IMR-90 (cell line): ENCODE results near the gene DENND5A. TPM values are rescaled to one million over a fixed set of nuclear protein-coding genes. Genes with fewer than 3 reads are reported as not detected.
A peak's percentile ranks its signal among the peaks of the same experiment; 100 is the strongest.

Source experiments
- ATAC-seq: fragments of 200-7000 bp; cut with Tn5 transposase; 2 replicates; pipeline ENCODE4 v1.9.1; 2020; ENCODE audit warnings: low read depth, mild to moderate bottlenecking, moderate library complexity
- BruUV-seq: library from RNA; stranded (reverse); fragments of 400-500 nt; replicated peaks from 2 replicates; lab custom pipeline; 2021; lab: Mats Ljungman, UMichigan
- CTCF ChIA-PET: fragments of 300-600 bp; formaldehyde crosslinking; extraction: SDS; loops from one replicate; lab custom pipeline; 2021; ENCODE audit warnings: antibody characterized with exemption; lab: Yijun Ruan, JAX
- POLR2A ChIA-PET: fragments of 300-600 bp; sonication (Branson Sonifier 250); formaldehyde crosslinking; loops from one replicate; lab custom pipeline; 2022; ENCODE audit warnings: antibody characterized with exemption; ENCODE audit not compliant: unreplicated experiment; lab: Charles Lee
- DNase-seq: peaks from one replicate; pipeline ENCODE4 v3.0.0; 2013
- H2AFZ ChIP-seq: replicated peaks from 2 replicates; pipeline ENCODE3; 2013; ENCODE audit warnings: low read length, mild to moderate bottlenecking; ENCODE audit not compliant: poor library complexity
- H2AK5ac ChIP-seq: 2 replicates; pipeline ENCODE4 v1.6.1; 2013; ENCODE audit warnings: low read depth, low read length, inconsistent platforms
- H2AK9ac ChIP-seq: replicated peaks from 2 replicates; pipeline ENCODE3; 2013; ENCODE audit warnings: mild to moderate bottlenecking, low read depth, low read length, moderate library complexity; ENCODE audit not compliant: poor library complexity
- H2BK120ac ChIP-seq: 2 replicates; pipeline ENCODE4 v1.6.1; 2013; ENCODE audit warnings: low read depth, low read length, inconsistent platforms
- H2BK15ac ChIP-seq: 3 replicates; pipeline ENCODE4 v1.6.1; 2013; ENCODE audit warnings: low read depth, low read length, inconsistent platforms
- H2BK20ac ChIP-seq: 2 replicates; pipeline ENCODE4 v1.6.1; 2013; ENCODE audit warnings: low read depth, mild to moderate bottlenecking, inconsistent platforms, low read length, moderate library complexity
- H2BK5ac ChIP-seq: 2 replicates; pipeline ENCODE4 v1.6.1; 2013; ENCODE audit warnings: mild to moderate bottlenecking, low read depth, low read length, inconsistent platforms; ENCODE audit not compliant: poor library complexity, severe bottlenecking
- H3K14ac ChIP-seq: replicated peaks from 2 replicates; pipeline ENCODE4 v1.6.1; 2013; ENCODE audit warnings: low read depth, low read length, inconsistent platforms
- H3K18ac ChIP-seq: 2 replicates; pipeline ENCODE4 v1.6.1; 2013; ENCODE audit warnings: low read depth, low read length, control low read depth
- H3K23ac ChIP-seq: 2 replicates; pipeline ENCODE4 v1.6.1; 2013; ENCODE audit warnings: low read depth, low read length, inconsistent platforms
- H3K27ac ChIP-seq: 2 replicates; pipeline ENCODE4 v1.5.1; 2013; ENCODE audit warnings: mild to moderate bottlenecking, control low read depth, low read length; ENCODE audit not compliant: insufficient read depth
- H3K27me3 ChIP-seq: 2 replicates; pipeline ENCODE4 v1.6.1; 2013; ENCODE audit warnings: low read length; ENCODE audit not compliant: control insufficient read depth, insufficient read depth
- H3K36me3 ChIP-seq: 2 replicates; pipeline ENCODE4 v1.6.1; 2013; ENCODE audit warnings: low read length, mixed read lengths; ENCODE audit not compliant: control insufficient read depth, insufficient read depth
- H3K4ac ChIP-seq: 2 replicates; pipeline ENCODE4 v1.6.1; 2013; ENCODE audit warnings: low read depth, low read length, inconsistent platforms
- H3K4me1 ChIP-seq: 2 replicates; pipeline ENCODE4 v1.6.1; 2013; ENCODE audit warnings: low read length, mixed read lengths; ENCODE audit not compliant: control insufficient read depth, insufficient read depth
- H3K4me2 ChIP-seq: 2 replicates; pipeline ENCODE4 v1.6.1; 2013; ENCODE audit warnings: low read depth, mild to moderate bottlenecking, control low read depth, low read length, moderate library complexity
- H3K4me3 ChIP-seq: 2 replicates; pipeline ENCODE4 v1.5.1; 2013; ENCODE audit warnings: low read depth, mild to moderate bottlenecking, control low read depth, low read length, moderate library complexity; ENCODE audit not compliant: insufficient read depth
- H3K56ac ChIP-seq: 2 replicates; pipeline ENCODE4 v1.6.1; 2013; ENCODE audit warnings: low read length, inconsistent platforms; ENCODE audit not compliant: insufficient read depth; ENCODE audit errors: extremely low read depth
- H3K79me1 ChIP-seq, 2 experiments: 2 replicates each; pipeline ENCODE4 v1.6.1; 2013; ENCODE audit warnings: low read length in 2 of 2, inconsistent platforms in 1 of 2, low read depth in 1 of 2
- H3K9ac ChIP-seq: 2 replicates; pipeline ENCODE4 v1.6.1; 2013; ENCODE audit warnings: low read depth, low read length, control low read depth
- H3K9me1 ChIP-seq: 2 replicates; pipeline ENCODE4 v1.6.1; 2013; ENCODE audit warnings: low read length, inconsistent platforms; ENCODE audit not compliant: insufficient read depth
- H3K9me3 ChIP-seq: 2 replicates; pipeline ENCODE4 v1.6.1; 2013; ENCODE audit warnings: low read length; ENCODE audit not compliant: control insufficient read depth, insufficient read depth
- H4K20me1 ChIP-seq: 2 replicates; pipeline ENCODE4 v1.6.1; 2013; ENCODE audit warnings: low read length, inconsistent platforms; ENCODE audit not compliant: insufficient read depth
- H4K5ac ChIP-seq: 2 replicates; pipeline ENCODE4 v1.6.1; 2013; ENCODE audit warnings: mild to moderate bottlenecking, low read depth, low read length, control low read depth
- H4K8ac ChIP-seq, 2 experiments: 2 replicates each; pipeline ENCODE4 v1.6.1; 2013; ENCODE audit warnings: low read depth in 2 of 2, low read length in 2 of 2, control low read depth in 1 of 2, inconsistent platforms in 1 of 2
- H4K91ac ChIP-seq: 2 replicates; pipeline ENCODE4 v1.6.1; 2013; ENCODE audit warnings: low read depth, low read length, inconsistent platforms; ENCODE audit not compliant: insufficient read depth
- CTCF ChIP-seq: conservative IDR thresholded peaks from 2 replicates; pipeline ENCODE4 v1.5.1; 2012; ENCODE audit warnings: mild to moderate bottlenecking, low read depth, low read length, improper control_type of control experiment
- ELK1 ChIP-seq: fragments of 150-350 bp; IDR thresholded peaks from 2 replicates; pipeline ENCODE4 v1.6.1; 2016; ENCODE audit warnings: low read depth, mild to moderate bottlenecking, low read length, moderate library complexity, borderline replicate concordance
- FOS ChIP-seq: fragments of 150-350 bp; IDR thresholded peaks from 2 replicates; pipeline ENCODE4 v1.6.1; 2016; ENCODE audit warnings: low read depth, low read length
- MXI1 ChIP-seq: IDR thresholded peaks from 2 replicates; pipeline ENCODE4 v1.6.1; 2012; ENCODE audit warnings: low read depth, mild to moderate bottlenecking, low read length, moderate library complexity, borderline replicate concordance
- NFE2L2 ChIP-seq: fragments of 150-350 bp; IDR thresholded peaks from 2 replicates; pipeline ENCODE4 v1.6.1; 2016; ENCODE audit warnings: low read depth, mild to moderate bottlenecking, low read length
- POLR2A ChIP-seq: IDR thresholded peaks from 2 replicates; pipeline ENCODE4 v1.6.1; 2012; ENCODE audit warnings: mild to moderate bottlenecking, low read depth, low read length
- RAD21 ChIP-seq: IDR thresholded peaks from 2 replicates; pipeline ENCODE4 v1.6.1; 2012; ENCODE audit warnings: low read length, improper control_type of control experiment
- RCOR1 ChIP-seq: IDR thresholded peaks from 2 replicates; pipeline ENCODE4 v1.6.1; 2012; ENCODE audit warnings: mild to moderate bottlenecking, low read length, improper control_type of control experiment; ENCODE audit not compliant: insufficient replicate concordance
- RFX5 ChIP-seq: IDR thresholded peaks from 2 replicates; pipeline ENCODE4 v1.8.0; 2012; ENCODE audit warnings: low read depth, mild to moderate bottlenecking, low read length, moderate library complexity
- SMC3 ChIP-seq: fragments of 150-350 bp; IDR thresholded peaks from 2 replicates; pipeline ENCODE4 v1.6.1; 2016; ENCODE audit warnings: low read depth, mild to moderate bottlenecking, antibody characterized with exemption, low read length, moderate library complexity
- USF2 ChIP-seq: fragments of 150-350 bp; IDR thresholded peaks from 2 replicates; pipeline ENCODE4 v1.6.1; 2017; ENCODE audit warnings: mild to moderate bottlenecking, antibody characterized with exemption, low read length, low read depth
- WGBS, 2 experiments: methylation state at CpG; one replicate each; pipeline versions ENCODE4 v1.1.5 to v1.1.7; 2013; ENCODE audit warnings: missing lambda C conversion rate in 2 of 2; ENCODE audit not compliant: insufficient read length in 1 of 2; ENCODE audit errors: extremely low coverage in 2 of 2; 5-methylcytosine and 5-hydroxymethylcytosine counted together
- dilution Hi-C: fragments of 300-500 bp; cut with HindIII; formaldehyde crosslinking; loops from one replicate; pipeline ENCODE4 v1.14.3; 2018; ENCODE audit warnings: low sequenced_read_pairs; ENCODE audit not compliant: unreplicated experiment
- in situ Hi-C: fragments of 300-500 bp; cut with MboI; formaldehyde crosslinking; loops from 3 replicates; pipeline ENCODE4 v1.14.3; 2019; ENCODE audit warnings: low sequenced_read_pairs, inconsistent platforms, mixed read lengths
- intact Hi-C: fragments of 100-400 bp; cut with micrococcal nuclease; formaldehyde crosslinking; loops from 2 replicates; pipeline ENCODE4 v1.10.0; 2022
- polyA plus RNA-seq, 3 experiments: library from polyadenylated mRNA; depleted of rRNA; stranded (reverse); fragments of >200 nt; gene quantifications; 2 replicates each; pipeline ENCODE4 v1.2.3, GENCODE V29; 2012; ENCODE audit warnings: low replicate concordance in 1 of 3
- total RNA-seq: library from RNA; depleted of rRNA; stranded (reverse); fragments of >200 nt; gene quantifications from 2 replicates; pipeline ENCODE4 v1.2.3, GENCODE V29; 2012

The DENND5A gene
- total and polyA plus RNA-seq, 2 of the 4 experiments (the other 2 are of a cell fraction): 179 to 192 TPM

- no peak overlapping the region for H2BK5ac ChIP-seq
Observed at GRCh38 chr11:9214765-9215164, 50.4 kb downstream of the DENND5A start.

More at GRCh38 chr11:9214765-9215164, 50.4 kb downstream of the DENND5A start:
- Histone ChIP-seq H3K9ac (no peak overlapping the region), H4K20me1 (peaks cover 84% of the 10 kb centered on the region), H4K8ac (no peak overlapping the region), H3K4me2 (no peak overlapping the region; the same call in 1 of the 2 replicates), H2AK9ac (no peak overlapping the region), H3K4me3 (no peak overlapping the region), H3K9me1 (peaks cover 19% of the 10 kb centered on the region), H3K14ac (no peak overlapping the region), H3K27ac (no peak overlapping the region), H3K23ac (no peak overlapping the region), H2BK120ac (no peak overlapping the region), H3K36me3 (no peaks in the 10 kb centered on the region), H3K18ac (no peak overlapping the region), H3K4ac (no peak overlapping the region), H3K79me1 (peaks cover 31 to 88% of the 10 kb centered on the region in 2 experiments), H3K9me3 (no peaks in the 10 kb centered on the region), H4K91ac (no peak overlapping the region), H3K56ac (no peak overlapping the region), H2AFZ (no peak overlapping the region), H3K27me3 (no peaks in the 10 kb centered on the region), H4K5ac (no peak overlapping the region), H2BK15ac (no peak overlapping the region), H2BK20ac (no peak overlapping the region), H2AK5ac (no peak overlapping the region), H3K4me1 (peaks cover 19% of the 10 kb centered on the region)
- CTCF ChIA-PET: no interaction called here
- in situ Hi-C loops: no loop called here
- BruUV-seq: no TSS peak
- TF ChIP-seq USF2: no peak
- no peak for TF ChIP-seq FOS
- no peak for TF ChIP-seq ELK1
- no peak for TF ChIP-seq RAD21
- no peak for TF ChIP-seq MXI1
- TF ChIP-seq RCOR1: no peak
- TF ChIP-seq RFX5: no peak
- TF ChIP-seq POLR2A: no peak
- no peak for TF ChIP-seq CTCF
- no peak for TF ChIP-seq SMC3
- no peak for TF ChIP-seq NFE2L2
- WGBS, 2 experiments: 67% methylated on average over 1 of the region's 5 CpGs; no CpG with 5 or more reads in 1 of the 2 experiments
- intact Hi-C loops: no loop called here
- ATAC-seq: peak; percentile 63
- DNase-seq: peak; percentile 66
- dilution Hi-C loops: no loop called here
- POLR2A ChIA-PET: no interaction called here
